Loucy (cell line): ENCODE measurements around the gene RPRML.

Experiments used
- H2AFZ ChIP-seq: fragments of 200-600 bp; sonication (generic); 2 replicates; pipeline ENCODE4 v1.6.0; 2016; ENCODE audit warnings: antibody characterized with exemption, mild to moderate bottlenecking, low read length, moderate library complexity
- H3F3A ChIP-seq: fragments of 200-600 bp; 2 replicates; pipeline ENCODE4 v1.6.0; 2016; ENCODE audit warnings: antibody characterized with exemption, low read depth, mild to moderate bottlenecking
- H3K27me3 ChIP-seq: fragments of 200-600 bp; sonication (generic); 2 replicates; pipeline ENCODE4 v1.6.1; 2014; ENCODE audit warnings: low read length, mild to moderate bottlenecking; ENCODE audit not compliant: insufficient read depth, poor library complexity, severe bottlenecking
- H3K36me3 ChIP-seq: fragments of 200-600 bp; sonication (generic); 2 replicates; pipeline ENCODE4 v1.6.1; 2016; ENCODE audit warnings: low read length; ENCODE audit not compliant: insufficient read depth
- H3K4me1 ChIP-seq: fragments of 200-600 bp; sonication (generic); 2 replicates; pipeline ENCODE4 v1.5.1; 2014; ENCODE audit warnings: low read length, mild to moderate bottlenecking; ENCODE audit not compliant: insufficient read depth, poor library complexity, severe bottlenecking
- H3K4me2 ChIP-seq: fragments of 200-600 bp; sonication (generic); 2 replicates; pipeline ENCODE4 v1.6.0; 2014; ENCODE audit warnings: antibody characterized with exemption, low read length, low read depth, mild to moderate bottlenecking; ENCODE audit not compliant: poor library complexity, severe bottlenecking
- H3K4me3 ChIP-seq: fragments of 200-600 bp; sonication (generic); 2 replicates; pipeline ENCODE4 v1.5.1; 2014; ENCODE audit warnings: low read length, mild to moderate bottlenecking, mixed read lengths; ENCODE audit not compliant: poor library complexity, severe bottlenecking
- H3K79me2 ChIP-seq: fragments of 200-600 bp; sonication (generic); 2 replicates; pipeline ENCODE4 v1.6.1; 2014; ENCODE audit warnings: low read length; ENCODE audit not compliant: insufficient read depth
- H3K9ac ChIP-seq: fragments of 200-600 bp; sonication (generic); 2 replicates; pipeline ENCODE4 v1.6.0; 2014; ENCODE audit warnings: mild to moderate bottlenecking, low read depth, low read length, moderate library complexity; ENCODE audit not compliant: poor library complexity, severe bottlenecking
- H3K9me2 ChIP-seq: fragments of 200-600 bp; sonication (generic); replicated peaks from 2 replicates; pipeline ENCODE4 v1.6.1; 2016; ENCODE audit warnings: low read depth, low read length, mixed read lengths
- H3K9me3 ChIP-seq: fragments of 200-600 bp; sonication (generic); 2 replicates; pipeline ENCODE4 v1.6.1; 2014; ENCODE audit warnings: mild to moderate bottlenecking, antibody characterized with exemption, low read length, low read depth; ENCODE audit not compliant: insufficient read depth
- H4K20me1 ChIP-seq: fragments of 200-600 bp; sonication (generic); 2 replicates; pipeline ENCODE4 v1.6.0; 2014; ENCODE audit warnings: antibody characterized with exemption, low read length, mild to moderate bottlenecking; ENCODE audit not compliant: insufficient read depth, poor library complexity, severe bottlenecking
- EZH2phosphoT487 ChIP-seq: fragments of 200-600 bp; IDR thresholded peaks from 2 replicates; pipeline ENCODE4 v1.6.1; 2018; ENCODE audit warnings: antibody characterized with exemption, mild to moderate bottlenecking, moderate library complexity, borderline replicate concordance
- TF ChIP-seq, protein P1 (sequence below): fragments of 200-600 bp; sonication (generic); conservative IDR thresholded peaks from 2 replicates; pipeline ENCODE4 v1.5.1; 2014; ENCODE audit warnings: mild to moderate bottlenecking, antibody characterized with exemption, low read length

Gene RPRML

GRCh38 chr17:46995841-46996571 is 17.0 kb upstream of the RPRML start:
- Histone ChIP-seq H3K36me3 (no peaks in the 10 kb centered on the region), H3F3A (no peaks in the 10 kb centered on the region), H3K4me3 (no peak overlapping the region), H3K4me2 (no peak overlapping the region), H3K9me3 (no peaks in the 10 kb centered on the region), H3K9ac (no peak overlapping the region), H4K20me1 (no peaks in the 10 kb centered on the region), H2AFZ (no peak overlapping the region), H3K79me2 (no peaks in the 10 kb centered on the region), H3K27me3 (no peaks in the 10 kb centered on the region), H3K4me1 (peaks cover 6% of the 10 kb centered on the region), H3K9me2 (no peaks in the 10 kb centered on the region)
- TF ChIP-seq, protein P1, sequence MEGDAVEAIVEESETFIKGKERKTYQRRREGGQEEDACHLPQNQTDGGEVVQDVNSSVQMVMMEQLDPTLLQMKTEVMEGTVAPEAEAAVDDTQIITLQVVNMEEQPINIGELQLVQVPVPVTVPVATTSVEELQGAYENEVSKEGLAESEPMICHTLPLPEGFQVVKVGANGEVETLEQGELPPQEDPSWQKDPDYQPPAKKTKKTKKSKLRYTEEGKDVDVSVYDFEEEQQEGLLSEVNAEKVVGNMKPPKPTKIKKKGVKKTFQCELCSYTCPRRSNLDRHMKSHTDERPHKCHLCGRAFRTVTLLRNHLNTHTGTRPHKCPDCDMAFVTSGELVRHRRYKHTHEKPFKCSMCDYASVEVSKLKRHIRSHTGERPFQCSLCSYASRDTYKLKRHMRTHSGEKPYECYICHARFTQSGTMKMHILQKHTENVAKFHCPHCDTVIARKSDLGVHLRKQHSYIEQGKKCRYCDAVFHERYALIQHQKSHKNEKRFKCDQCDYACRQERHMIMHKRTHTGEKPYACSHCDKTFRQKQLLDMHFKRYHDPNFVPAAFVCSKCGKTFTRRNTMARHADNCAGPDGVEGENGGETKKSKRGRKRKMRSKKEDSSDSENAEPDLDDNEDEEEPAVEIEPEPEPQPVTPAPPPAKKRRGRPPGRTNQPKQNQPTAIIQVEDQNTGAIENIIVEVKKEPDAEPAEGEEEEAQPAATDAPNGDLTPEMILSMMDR, result no peak
- no peak for TF ChIP-seq EZH2phosphoT487

GRCh38 chr17:46994993-46995392 is 15.9 kb upstream of the RPRML start:
- TF ChIP-seq, protein P1, result no peak
- no peak for TF ChIP-seq EZH2phosphoT487

DNA sequence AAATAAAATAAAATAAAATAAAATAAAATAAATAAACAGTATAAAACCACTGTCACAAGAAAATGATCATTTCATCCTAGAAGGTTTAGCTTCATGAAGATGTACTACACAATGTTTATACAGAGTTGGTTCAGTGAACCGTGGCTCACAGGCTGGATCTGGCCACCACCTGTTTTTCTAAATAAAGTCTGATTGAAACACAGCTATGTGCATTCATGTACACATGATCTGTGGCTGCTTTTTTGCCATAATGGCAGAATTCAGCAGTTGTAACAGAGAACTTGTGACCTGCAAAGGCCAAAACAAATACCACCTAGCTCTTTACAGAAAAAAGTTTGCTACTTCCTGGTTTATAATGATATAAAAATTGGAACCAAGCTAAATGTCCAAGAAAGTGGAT is 12.6 kb upstream of the RPRML start:
- Histone ChIP-seq H3K4me1 (peaks cover 5% of the 10 kb centered on the region), H3K27me3 (no peaks in the 10 kb centered on the region), H3K4me2 (no peak overlapping the region), H3K9me2 (no peaks in the 10 kb centered on the region), H3K9ac (no peak overlapping the region), H3K79me2 (no peaks in the 10 kb centered on the region), H3F3A (no peaks in the 10 kb centered on the region), H4K20me1 (no peaks in the 10 kb centered on the region), H3K9me3 (no peaks in the 10 kb centered on the region), H3K36me3 (no peaks in the 10 kb centered on the region), H3K4me3 (no peak overlapping the region), H2AFZ (no peak overlapping the region)
- TF ChIP-seq EZH2phosphoT487, result no peak
- TF ChIP-seq, protein P1, result no peak

More at GRCh38 chr17:46994993-46995392, 15.9 kb upstream of the RPRML start:
- Histone ChIP-seq H3K9ac (no peak overlapping the region), H3K4me2 (no peak overlapping the region), H3K9me3 (no peaks in the 10 kb centered on the region), H3F3A (no peaks in the 10 kb centered on the region), H4K20me1 (no peaks in the 10 kb centered on the region), H3K4me1 (peaks cover 6% of the 10 kb centered on the region), H3K36me3 (no peaks in the 10 kb centered on the region), H3K27me3 (no peaks in the 10 kb centered on the region), H3K4me3 (no peak overlapping the region), H3K79me2 (no peaks in the 10 kb centered on the region), H2AFZ (no peak overlapping the region), H3K9me2 (no peaks in the 10 kb centered on the region)
